ENCODE measurements around the gene RETSAT. TPM values are rescaled to one million over a fixed set of nuclear protein-coding genes. Genes with fewer than 3 reads are reported as not detected.
"Not testable (repeated sequence)": the region's sequence is repeated elsewhere in the genome, so short reads cannot be mapped to it uniquely, and the experiment has no call there.

The RETSAT gene
- total and polyA plus RNA-seq, 9 donors = 7.9 to 19.2 (median 14.6) TPM

DNA sequence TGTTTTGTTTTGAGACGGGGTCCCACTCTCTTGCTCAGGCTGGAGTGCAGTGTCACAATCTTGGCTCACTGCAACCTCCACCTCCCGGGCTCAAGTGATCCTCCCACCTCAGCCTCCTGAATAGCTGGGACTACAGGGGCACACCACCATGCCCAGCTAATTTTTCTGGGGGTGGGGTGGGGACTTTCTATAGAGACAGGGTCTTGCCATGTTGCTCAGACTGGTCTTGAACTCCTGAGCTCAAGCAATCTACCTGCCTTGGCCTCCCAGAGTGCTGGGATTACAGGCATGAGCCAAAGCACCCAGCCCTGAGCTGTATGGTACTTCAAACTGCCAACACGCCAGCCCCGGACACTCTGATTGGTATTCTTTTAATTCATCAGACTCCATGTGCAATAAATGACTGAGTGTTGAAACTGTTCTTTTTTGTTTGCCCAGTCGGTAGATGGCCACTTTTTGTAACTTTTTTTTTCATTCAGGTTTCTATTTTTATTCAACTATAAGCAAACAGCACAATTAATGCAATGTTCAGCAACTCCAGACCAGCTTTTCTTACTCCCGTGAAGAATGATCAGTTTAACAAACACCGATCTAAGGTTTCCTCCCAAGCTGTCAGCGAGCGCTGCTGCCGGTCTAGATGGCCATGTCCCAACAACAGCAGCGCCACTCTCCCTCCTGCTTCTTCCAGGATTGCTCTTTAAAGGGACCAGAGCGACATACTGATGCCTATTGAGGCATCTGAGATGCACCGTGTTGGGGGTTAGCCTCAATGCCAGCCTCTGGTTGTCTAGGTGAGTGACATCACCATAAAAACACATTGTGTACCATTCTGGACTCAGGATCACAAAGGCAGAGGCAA lies 14.1 kb downstream of the RETSAT start:
- Histone ChIP-seq H3K27ac (ENCODE audit: low read length) (no peak overlapping the region), H3K36me3 (ENCODE audit: control insufficient read depth, insufficient read depth, low read length) (peaks cover 12% of the 10 kb centered on the region), H3K4me1 (ENCODE audit: control insufficient read depth, insufficient read depth, low read length) (no peaks in the 10 kb centered on the region), H3K27me3 (ENCODE audit: control insufficient read depth, insufficient read depth, low read length) (peaks cover 7% of the 10 kb centered on the region), H3K9me3 (replicated peaks; ENCODE audit: control insufficient read depth, low read depth, low read length) (no peaks in the 10 kb centered on the region), H3K4me3 (ENCODE audit: low read length) (no peak overlapping the region)
- 29% methylated on average over 8 of the region's 13 CpGs for WGBS (ENCODE audit: insufficient coverage)
- DNase-seq = no peak

DNA sequence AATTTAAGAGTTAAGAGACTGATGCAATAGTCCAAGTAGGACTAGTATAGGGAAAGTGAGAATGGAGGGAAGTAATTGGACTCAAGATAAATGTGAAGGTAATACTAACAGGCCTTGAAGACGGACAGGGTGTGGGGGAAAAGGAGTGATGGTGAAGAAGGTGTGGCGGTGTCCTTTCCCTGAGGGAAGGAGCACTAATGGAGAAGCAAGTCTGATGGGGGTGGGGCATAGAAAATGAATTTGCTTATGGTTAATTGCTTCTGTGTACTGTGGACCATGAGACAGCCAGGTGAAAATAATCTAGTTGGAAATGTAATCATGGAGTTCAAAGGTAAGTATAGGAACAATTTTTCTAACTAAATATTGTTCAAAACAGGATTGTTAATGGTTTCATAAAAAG lies 19.4 kb downstream of the RETSAT start:
- no peaks in the 10 kb centered on the region for H3K36me3 ChIP-seq (ENCODE audit: control insufficient read depth, insufficient read depth, low read length)
- no peak for DNase-seq
- H3K27ac ChIP-seq (ENCODE audit: low read length) = no peak overlapping the region
- H3K27me3 ChIP-seq (ENCODE audit: control insufficient read depth, insufficient read depth, low read length) = peaks cover 7% of the 10 kb centered on the region
- no peak overlapping the region for H3K4me3 ChIP-seq (ENCODE audit: low read length)
- H3K9me3 ChIP-seq (replicated peaks; ENCODE audit: control insufficient read depth, low read depth, low read length) = no peaks in the 10 kb centered on the region
- no peaks in the 10 kb centered on the region for H3K4me1 ChIP-seq (ENCODE audit: control insufficient read depth, insufficient read depth, low read length)
- WGBS (ENCODE audit: insufficient coverage) = 44% methylated on average over 2 of the region's 2 CpGs

DNA sequence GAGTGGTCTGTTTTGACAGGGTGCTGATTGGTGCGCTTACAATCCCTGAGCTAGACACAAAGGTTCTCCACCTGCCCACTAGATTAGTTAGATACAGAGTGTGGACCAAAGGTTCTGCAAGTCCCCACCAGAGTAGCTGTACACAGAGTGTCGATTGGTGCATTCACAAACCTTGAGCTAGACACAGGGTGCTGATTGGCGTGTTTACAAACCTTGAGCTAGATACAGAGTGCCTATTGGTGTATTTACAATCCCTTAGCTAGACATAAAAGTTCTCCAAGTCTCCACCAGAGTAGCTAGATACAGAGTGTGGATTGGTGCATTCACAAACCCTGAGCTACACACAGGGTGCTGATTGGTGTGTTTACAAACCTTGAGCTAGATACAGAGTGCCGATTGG lies 20.5 kb downstream of the RETSAT start:
- not testable (repeated sequence) for H3K27ac ChIP-seq (ENCODE audit: low read length); H3K36me3 ChIP-seq (ENCODE audit: control insufficient read depth, insufficient read depth, low read length); H3K4me3 ChIP-seq (ENCODE audit: low read length); DNase-seq; H3K4me1 ChIP-seq (ENCODE audit: control insufficient read depth, insufficient read depth, low read length); H3K9me3 ChIP-seq (replicated peaks; ENCODE audit: control insufficient read depth, low read depth, low read length); H3K27me3 ChIP-seq (ENCODE audit: control insufficient read depth, insufficient read depth, low read length)
- WGBS (ENCODE audit: insufficient coverage) = 100% methylated on average over 1 of the region's 4 CpGs

DNA sequence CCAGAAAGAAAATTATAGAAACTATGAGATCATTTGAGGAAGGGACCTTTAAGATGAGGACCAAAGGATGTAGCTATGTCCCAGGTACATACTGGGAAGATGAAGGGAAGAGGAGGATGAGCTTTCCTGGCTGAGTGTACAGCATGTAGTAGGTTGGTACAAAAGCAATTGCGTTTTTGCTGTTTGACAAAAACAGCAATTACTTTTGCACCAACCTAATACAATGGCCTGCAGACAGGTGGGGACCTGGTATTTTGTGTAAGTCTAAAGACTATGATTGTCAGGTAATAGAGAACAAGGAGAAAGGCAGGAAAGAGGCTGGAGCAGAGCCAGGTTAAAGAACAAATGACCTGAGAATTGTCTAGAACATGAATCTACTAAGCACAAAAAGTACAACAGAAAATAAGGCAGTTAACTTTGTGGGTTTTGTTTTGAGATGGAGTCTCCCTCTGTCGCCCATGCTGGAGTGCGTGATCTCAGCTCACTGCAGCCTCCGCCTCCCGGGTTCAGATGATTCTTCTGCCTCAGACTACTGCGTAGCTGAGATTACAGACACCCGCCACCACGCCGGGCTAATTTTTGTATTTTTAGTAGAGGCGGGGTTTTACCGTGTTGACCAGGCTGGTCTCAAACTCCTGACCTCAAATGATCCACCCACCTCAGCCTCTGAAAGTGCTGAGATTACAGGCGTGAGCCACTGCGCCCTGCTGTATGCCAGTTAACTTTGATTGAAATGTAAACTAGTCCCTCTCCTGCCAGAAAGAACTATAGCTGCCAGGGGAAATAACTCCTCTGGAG lies 23.3 kb downstream of the RETSAT start:
- no peak overlapping the region for H3K4me3 ChIP-seq (ENCODE audit: low read length)
- 100% methylated on average over 2 of the region's 13 CpGs for WGBS (ENCODE audit: insufficient coverage)
- H3K36me3 ChIP-seq (ENCODE audit: control insufficient read depth, insufficient read depth, low read length) = peaks cover 5% of the 10 kb centered on the region
- no peak for DNase-seq
- no peaks in the 10 kb centered on the region for H3K9me3 ChIP-seq (replicated peaks; ENCODE audit: control insufficient read depth, low read depth, low read length)
- H3K4me1 ChIP-seq (ENCODE audit: control insufficient read depth, insufficient read depth, low read length) = peaks cover 13% of the 10 kb centered on the region
- no peaks in the 10 kb centered on the region for H3K27me3 ChIP-seq (ENCODE audit: control insufficient read depth, insufficient read depth, low read length)
- no peak overlapping the region for H3K27ac ChIP-seq (ENCODE audit: low read length)

DNA sequence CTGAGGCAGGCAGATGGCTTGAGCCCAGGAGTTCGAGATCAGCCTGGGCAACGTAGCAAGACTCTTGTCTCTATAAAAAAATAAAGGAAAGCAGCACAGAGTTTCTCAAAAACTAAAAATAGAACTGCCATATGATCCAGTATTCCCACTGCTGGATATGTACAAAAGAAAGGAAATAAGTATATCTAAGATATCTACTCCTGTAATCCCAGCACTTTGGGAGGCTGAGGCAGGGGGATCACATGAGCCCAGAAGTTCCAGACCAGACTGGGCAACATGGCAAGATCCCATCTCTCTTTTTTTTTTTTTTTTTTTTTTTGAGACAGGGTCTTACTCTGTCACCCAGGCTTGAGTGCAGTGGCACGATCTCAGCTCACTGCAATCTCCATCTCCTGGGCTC lies 24.6 kb downstream of the RETSAT start:
- DNase-seq; H3K27me3 ChIP-seq (ENCODE audit: control insufficient read depth, insufficient read depth, low read length); H3K9me3 ChIP-seq (replicated peaks; ENCODE audit: control insufficient read depth, low read depth, low read length); H3K27ac ChIP-seq (ENCODE audit: low read length); H3K4me3 ChIP-seq (ENCODE audit: low read length); H3K36me3 ChIP-seq (ENCODE audit: control insufficient read depth, insufficient read depth, low read length): not testable (repeated sequence)
- H3K4me1 ChIP-seq (ENCODE audit: control insufficient read depth, insufficient read depth, low read length) = peaks cover 23% of the 10 kb centered on the region
- no CpG with 5 or more reads among the region's 3 CpGs for WGBS (ENCODE audit: insufficient coverage)

DNA sequence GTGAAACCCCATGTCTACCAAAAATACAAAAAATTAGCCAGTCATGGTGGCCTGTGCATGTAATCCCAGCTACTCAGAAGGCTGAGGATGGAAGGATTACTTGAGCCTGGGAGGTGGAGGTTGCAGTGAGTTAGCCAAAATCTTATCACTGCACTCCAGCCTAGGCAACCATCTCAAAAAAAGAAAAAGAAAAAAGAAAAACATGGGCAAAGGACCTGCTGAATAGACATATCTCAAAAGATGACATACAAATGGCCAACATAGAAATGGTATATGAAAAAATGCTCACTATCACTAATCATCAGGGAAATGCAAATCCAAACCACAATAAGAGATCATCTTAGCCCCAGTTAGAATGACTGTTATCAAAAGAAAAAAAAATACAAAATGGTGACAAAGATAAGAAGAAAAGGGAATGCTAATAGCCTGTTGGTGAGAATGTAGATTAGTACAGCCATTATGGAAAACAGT lies 25.1 kb downstream of the RETSAT start:
- no peaks in the 10 kb centered on the region for H3K27me3 ChIP-seq (ENCODE audit: control insufficient read depth, insufficient read depth, low read length)
- DNase-seq = no peak
- H3K4me3 ChIP-seq (ENCODE audit: low read length) = no peak overlapping the region
- H3K4me1 ChIP-seq (ENCODE audit: control insufficient read depth, insufficient read depth, low read length) = peaks cover 24% of the 10 kb centered on the region
- no peaks in the 10 kb centered on the region for H3K9me3 ChIP-seq (replicated peaks; ENCODE audit: control insufficient read depth, low read depth, low read length)
- peaks cover 14% of the 10 kb centered on the region for H3K36me3 ChIP-seq (ENCODE audit: control insufficient read depth, insufficient read depth, low read length)
- H3K27ac ChIP-seq (ENCODE audit: low read length) = no peak overlapping the region

DNA sequence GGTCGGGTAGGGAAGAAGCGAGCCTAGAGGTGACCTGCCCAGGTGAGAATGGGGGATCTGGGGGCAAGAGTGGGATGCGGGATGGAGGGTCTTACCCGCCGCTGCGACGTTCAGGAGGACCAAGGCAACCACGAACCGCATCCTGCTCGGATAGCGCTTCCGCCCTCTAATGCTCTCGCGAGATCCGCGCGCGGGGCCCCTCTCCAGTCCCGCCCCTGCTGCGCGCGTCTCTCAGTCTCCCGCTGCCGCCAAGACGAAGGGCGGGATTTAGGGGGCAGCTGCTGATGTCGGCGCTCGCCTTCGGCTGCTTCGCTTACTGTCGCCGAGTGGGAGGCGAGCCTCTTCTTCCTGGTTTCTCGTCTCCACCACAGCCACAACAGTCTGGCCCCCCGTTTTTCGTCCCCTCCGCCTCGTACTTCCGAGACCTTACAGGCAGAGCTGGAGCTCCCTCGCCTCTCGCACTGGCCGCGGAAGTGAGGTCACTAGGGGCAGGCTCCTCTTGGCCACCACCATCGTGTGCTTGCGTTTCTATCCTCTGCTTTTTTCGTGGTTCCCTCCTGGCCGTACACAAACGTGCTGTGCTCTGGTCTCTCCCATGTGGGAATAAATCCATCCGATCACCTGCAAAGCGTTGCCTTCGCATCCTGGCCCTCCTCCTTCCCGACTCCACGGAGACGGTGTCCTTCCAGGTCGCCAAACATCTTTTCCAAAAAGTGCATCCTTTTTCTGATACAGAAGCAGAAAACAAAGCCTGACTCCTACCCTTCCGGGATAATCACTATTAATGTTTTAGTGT lies 26.3 kb downstream of the RETSAT start, which contains the start of gene TGOLN2:
Gene TGOLN2 (minus strand): TSS at position 168 of the 796 bp plus-strand sequence. CDS start 27 bp downstream, at position 141.
- Histone ChIP-seq H3K27ac (ENCODE audit: low read length) (peak within 1 kb of the TSS; percentile 100), H3K27me3 (ENCODE audit: control insufficient read depth, insufficient read depth, low read length) (no peaks in the 10 kb centered on the region), H3K36me3 (ENCODE audit: control insufficient read depth, insufficient read depth, low read length) (peaks cover 23% of the 10 kb centered on the region), H3K4me1 (ENCODE audit: control insufficient read depth, insufficient read depth, low read length) (peaks cover 24% of the 10 kb centered on the region), H3K9me3 (replicated peaks; ENCODE audit: control insufficient read depth, low read depth, low read length) (no peaks in the 10 kb centered on the region), H3K4me3 (ENCODE audit: low read length) (peak within 1 kb of the TSS; percentile 93)
- peak; percentile 98 for DNase-seq
- 0% methylated on average over 51 of the region's 57 CpGs for WGBS (ENCODE audit: insufficient coverage)

DNA sequence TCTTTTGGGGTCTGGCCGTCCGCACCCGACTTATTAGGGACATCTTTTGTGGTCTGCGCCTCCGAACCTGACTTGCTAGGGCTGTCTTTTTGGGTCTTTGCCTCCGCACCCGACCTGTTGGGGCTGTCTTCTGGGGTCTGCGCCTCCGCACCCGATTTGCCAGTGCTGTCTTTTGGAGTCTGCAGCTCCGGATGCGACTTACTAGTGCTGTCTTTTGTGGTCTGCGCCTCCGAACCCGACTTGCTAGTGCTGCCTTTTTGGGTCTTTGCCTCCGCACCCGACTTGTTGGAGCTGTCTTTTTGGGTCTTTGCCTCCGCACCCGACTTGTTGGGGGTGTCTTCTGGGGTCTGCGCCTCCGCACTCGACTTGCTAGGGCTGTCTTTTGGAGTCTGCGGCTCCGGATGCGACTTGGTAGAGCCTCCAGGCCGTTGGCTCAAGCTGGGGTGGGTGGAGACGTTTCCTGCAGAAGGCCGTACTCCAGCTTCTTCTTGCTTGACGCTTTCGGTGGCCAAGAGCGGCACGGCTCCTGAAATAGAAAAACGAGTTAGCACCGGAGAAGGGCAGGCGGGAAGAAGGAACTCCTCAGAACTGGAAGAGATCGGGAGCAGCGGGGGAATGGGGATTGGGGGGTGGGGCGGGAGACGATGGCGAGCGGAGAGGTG lies 27.0 kb downstream of the RETSAT start:
- peak; percentile 70 for DNase-seq
- no peaks in the 10 kb centered on the region for H3K27me3 ChIP-seq (ENCODE audit: control insufficient read depth, insufficient read depth, low read length)
- peak overlapping the region; percentile 100 for H3K27ac ChIP-seq (ENCODE audit: low read length)
- 3% methylated on average over 40 of the region's 41 CpGs for WGBS (ENCODE audit: insufficient coverage)
- peak overlapping the region; percentile 93 for H3K4me3 ChIP-seq (ENCODE audit: low read length)
- H3K9me3 ChIP-seq (replicated peaks; ENCODE audit: control insufficient read depth, low read depth, low read length) = no peaks in the 10 kb centered on the region
- peaks cover 24% of the 10 kb centered on the region for H3K4me1 ChIP-seq (ENCODE audit: control insufficient read depth, insufficient read depth, low read length)
- peaks cover 30% of the 10 kb centered on the region for H3K36me3 ChIP-seq (ENCODE audit: control insufficient read depth, insufficient read depth, low read length)

DNA sequence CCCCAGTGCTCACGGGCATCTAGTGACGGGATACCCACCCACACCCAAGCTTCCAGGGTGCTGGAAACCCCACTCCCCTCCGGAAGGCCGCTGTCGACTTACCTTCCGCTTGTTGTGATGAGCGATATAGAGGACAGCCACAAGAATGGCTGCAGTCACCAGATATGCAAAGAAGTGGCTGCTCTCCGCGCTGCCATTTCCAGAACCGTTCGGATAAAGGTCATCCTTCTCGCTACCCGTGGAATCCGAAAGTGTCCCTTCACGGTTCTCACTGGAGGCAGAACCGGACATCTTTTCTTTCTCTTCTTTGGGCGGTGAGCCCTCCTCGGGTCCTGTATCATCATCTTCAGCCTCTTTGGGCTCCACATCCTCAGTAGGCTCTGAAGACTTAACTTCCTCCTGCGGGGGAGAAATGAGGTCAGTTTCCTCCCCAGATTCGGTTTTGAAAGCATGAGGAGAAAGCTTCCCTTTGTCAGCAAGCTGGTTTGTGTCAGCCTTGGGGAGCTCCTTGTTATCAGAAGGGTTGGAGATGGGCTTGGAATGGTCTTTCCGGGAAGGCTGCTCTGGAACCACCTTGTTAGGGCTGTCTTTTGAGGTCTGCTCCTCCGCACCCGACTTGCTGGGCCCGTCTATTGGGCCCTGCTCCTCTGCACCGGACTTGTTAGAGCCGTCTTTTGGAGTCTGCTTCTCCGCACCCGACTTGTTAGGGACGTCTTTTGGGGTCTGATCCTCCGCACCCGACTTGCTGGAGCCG lies 27.7 kb downstream of the RETSAT start:
- WGBS (ENCODE audit: insufficient coverage) = 31% methylated on average over 28 of the region's 32 CpGs
- H3K4me3 ChIP-seq (ENCODE audit: low read length) = peak overlapping the region; percentile 93
- peak; percentile 65 for DNase-seq
- H3K9me3 ChIP-seq (replicated peaks; ENCODE audit: control insufficient read depth, low read depth, low read length) = no peaks in the 10 kb centered on the region
- no peaks in the 10 kb centered on the region for H3K27me3 ChIP-seq (ENCODE audit: control insufficient read depth, insufficient read depth, low read length)
- peaks cover 37% of the 10 kb centered on the region for H3K36me3 ChIP-seq (ENCODE audit: control insufficient read depth, insufficient read depth, low read length)
- H3K4me1 ChIP-seq (ENCODE audit: control insufficient read depth, insufficient read depth, low read length) = peaks cover 24% of the 10 kb centered on the region
- peak overlapping the region; percentile 100 for H3K27ac ChIP-seq (ENCODE audit: low read length)

Measured in muscle of leg (tissue), 11 donors.